Keratinocyte (primary cell): ENCODE results near the gene KMT5C.

Source experiments
- CTCF ChIP-seq, 3 experiments: IDR thresholded peaks in 1 of 3; conservative IDR thresholded peaks in 1 of 3; optimal IDR thresholded peaks in 1 of 3; 2 replicates in 2 of 3; 3 replicates in 1 of 3; pipeline versions ENCODE3 to v1.5.1; 2011; ENCODE audit warnings: low read length in 3 of 3, mild to moderate bottlenecking in 3 of 3, moderate library complexity in 2 of 3, control low read depth in 1 of 3, inconsistent platforms in 1 of 3; ENCODE audit not compliant: insufficient read depth in 2 of 3; ENCODE audit errors: extremely low read depth in 1 of 3
- EZH2 ChIP-seq: IDR thresholded peaks from one replicate; pipeline ENCODE4 v1.6.1; 2012; ENCODE audit warnings: inconsistent platforms, mild to moderate bottlenecking, low read length, moderate library complexity

- TF ChIP-seq CTCF (optimal IDR thresholded peaks at IDR 0.05 in 1 of 3, IDR thresholded peaks at IDR 0.05 in 1 of 3, conservative IDR thresholded peaks at IDR 0.05 in 1 of 3; ENCODE audit: extremely low read depth in 1 of 3, insufficient read depth in 2 of 3, low read length in 3 of 3) (no peak), EZH2 (no peak)
These were observed 21.2 kb downstream of the KMT5C start for GRCh38 chr19:55360902-55361301.
